Measurements from ENCODE around the gene MYO16.

The MYO16 gene

DNA sequence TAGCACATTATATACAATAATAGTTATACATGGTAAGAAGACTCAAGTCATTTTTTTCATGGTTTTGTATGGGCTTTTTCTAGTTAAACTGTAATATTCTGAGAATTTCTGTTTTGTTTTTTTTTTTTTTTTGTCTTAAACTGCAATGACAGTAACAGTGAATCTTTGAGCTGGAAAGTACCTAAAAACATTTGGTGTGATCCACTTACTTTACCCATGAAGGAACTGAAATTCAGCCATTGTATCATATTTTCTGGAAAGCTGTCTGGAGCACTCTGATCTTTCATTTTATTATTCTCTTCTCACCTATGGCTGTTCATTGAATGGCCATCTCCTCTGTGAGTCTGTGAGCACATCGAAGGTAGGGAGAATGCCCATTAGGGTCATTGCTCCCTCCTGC, 37.8 kb downstream of the MYO16 start:
- no peak for DNase-seq

DNA sequence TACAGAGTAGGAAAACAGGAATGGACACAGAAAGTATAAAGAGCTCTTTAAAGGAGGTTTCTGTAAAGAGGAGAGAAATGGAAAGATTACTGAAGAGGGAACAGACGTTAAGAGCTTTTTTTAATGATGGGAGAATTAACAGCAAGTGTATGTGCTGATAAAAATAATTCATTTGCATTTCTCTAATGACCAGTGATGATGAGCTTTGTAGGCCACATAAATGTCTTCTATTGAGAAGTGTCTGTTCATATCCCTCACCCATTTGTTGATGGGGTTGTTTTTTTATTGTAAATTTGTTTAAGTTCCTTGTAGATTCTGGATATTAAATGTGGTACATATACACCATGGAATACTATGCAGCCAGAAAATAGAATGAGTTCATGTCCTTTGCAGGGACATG, 40.0 kb downstream of the MYO16 start:
- DNase-seq: no peak

DNA sequence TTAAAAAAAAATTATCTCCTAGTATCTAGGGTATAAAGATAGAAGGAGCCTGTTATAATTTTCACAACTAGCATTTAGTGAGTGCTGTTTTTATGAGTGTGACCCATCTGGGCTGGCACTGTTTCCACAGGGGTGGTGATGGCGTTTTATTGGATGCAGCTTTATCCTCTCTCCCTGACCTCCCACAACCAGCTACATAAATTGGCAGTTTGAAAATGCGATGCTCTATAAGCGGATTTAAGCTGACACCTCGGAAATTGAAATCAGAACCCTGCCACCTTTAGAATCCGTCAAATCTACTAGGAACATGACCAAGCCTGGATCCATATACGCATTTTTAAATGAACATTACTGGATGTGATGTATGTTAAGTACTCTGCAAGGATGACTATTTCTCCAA, 44.9 kb downstream of the MYO16 start:
- no peak for DNase-seq

DNA sequence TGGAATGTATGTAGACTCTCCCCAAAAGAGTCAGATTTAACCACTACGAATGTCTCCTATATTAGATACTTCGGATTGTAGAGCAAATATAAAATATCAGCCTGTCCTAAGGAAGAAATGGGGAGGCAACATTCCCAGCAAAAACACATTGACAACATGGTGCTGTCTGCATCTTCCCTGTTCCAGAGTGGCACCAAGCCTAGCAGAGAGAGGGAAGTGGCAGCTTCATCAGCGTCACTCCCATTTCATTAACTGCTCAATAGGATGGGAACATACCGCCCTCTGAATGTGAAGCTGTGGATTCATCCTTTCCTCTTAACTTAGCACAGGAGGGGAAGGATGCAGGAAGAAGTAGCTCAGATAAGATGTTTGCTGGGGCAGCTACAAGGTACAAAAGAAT, 45.4 kb downstream of the MYO16 start:
- DNase-seq: no peak

DNA sequence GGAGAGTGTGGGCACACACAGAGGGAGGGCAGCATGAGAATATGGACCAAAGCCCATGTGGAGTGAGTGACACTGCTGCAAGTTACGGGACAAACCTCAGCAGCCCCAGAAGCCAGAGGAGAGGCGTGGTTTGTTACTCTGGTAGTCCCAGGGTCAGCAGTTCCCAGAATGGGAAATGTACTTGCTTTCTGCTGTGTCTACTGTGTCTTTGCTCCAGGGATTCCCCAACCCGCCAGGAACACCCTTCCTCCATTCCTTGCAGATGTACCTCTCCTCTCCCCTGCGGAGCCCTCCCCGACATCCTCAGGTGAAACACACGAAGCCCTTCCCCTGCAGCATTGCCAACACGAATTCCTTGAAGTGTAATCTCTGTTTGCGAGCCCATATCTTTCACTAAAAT, 47.2 kb downstream of the MYO16 start:
- DNase-seq: no peak

DNA sequence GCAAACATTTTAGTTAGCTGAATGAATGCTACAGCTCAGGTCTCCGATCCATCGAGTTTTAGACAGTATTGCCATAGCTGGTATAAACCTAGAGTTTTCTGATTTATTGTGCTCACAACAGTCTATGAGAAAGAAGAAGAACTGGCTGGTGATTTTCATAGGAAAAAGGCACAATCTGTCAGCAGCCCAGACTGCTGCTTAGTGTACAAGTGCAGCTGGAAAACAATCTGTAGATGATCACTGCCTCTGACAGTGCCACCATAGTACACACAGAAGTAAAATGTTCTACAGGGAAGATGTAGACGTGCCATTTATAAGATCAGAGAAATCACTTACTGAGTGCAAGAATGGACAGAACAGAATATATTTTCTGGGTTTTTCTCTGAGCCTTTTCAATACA, 48.4 kb downstream of the MYO16 start:
- DNase-seq: no peak

DNA sequence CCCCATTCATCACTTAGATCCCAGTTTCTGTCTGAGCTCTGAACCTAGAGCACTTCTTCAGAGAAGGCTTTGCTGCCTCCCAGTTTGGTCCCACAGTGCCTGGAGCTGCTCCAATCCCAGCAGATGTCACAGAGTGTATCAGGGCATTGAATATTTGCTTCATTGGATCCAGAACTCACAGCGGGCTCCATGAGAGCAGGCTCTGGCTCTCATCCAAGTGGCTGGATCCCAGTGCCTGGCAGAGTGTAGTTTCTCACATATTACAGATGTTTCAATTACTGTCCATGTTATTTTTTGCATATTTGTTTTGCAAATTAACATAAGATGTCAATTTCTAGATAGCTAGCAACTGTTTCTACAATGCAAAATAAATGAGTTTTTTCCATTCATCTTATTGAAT, 50.6 kb downstream of the MYO16 start:
- no peak for DNase-seq

DNA sequence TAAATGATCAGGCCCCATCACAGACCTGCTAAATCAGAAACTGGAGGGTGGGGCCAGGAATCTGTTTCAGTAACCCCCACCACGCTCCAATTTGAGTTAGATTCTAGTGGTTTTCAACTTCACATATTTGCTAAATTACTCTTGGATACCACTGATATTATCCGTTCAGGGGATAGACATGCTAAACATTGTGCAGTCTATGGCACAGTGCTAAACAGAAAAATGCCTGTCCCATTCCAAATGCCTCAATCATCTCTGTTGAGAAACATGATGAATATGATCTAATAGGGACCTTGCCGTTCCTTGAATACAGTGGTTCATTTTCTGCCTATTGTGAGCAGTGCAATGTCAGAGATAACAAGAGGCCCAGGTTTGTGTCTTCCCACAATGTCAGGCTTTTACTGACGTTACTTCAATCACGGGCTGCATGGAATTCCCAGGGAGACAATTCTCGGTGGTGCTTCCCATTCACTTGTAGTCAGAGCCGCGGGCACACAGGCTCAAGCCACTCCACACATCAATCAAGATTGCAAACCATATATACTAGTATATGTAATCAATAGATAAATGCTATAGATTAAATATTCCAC, 52.7 kb downstream of the MYO16 start:
- no peak for DNase-seq

DNA sequence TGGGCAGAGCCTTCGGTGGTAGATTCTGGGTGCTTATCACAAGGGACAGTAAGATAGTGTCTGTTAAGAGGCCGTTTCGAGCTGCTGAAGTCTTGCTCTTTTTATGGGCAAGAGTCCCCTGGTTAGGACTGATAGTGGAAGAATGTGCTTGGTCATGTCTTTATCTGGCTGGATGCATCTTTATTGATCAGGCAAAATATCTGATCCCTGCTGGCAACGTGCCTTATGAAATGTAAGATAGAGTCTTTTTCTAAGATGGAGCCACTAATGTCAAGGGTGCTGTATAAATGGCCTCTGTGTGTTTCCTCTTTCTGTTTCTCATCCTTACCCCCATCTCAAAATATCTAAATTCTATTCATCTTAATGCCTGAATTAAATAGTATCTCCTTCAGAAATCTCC, 53.3 kb downstream of the MYO16 start:
- no peak for DNase-seq

DNA sequence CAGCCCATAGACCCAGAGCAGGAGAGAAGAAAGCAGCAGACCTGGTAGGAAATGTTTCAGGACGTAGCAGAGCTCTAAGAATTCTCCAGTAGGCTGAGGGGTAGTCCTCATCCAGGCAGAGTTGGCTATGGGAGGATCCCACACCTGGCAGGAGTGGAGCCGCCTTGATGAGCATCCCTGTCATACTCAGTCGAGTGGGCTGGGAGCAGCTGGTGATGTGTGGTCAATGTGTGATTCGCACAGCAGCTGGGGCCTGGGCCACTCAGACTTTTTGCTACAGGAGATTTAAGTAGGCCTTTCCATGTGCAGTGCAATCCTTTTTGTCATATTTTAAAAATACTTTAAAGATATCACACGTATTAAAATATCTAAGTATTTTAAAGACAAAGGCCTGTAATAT, 56.6 kb downstream of the MYO16 start:
- no peak for DNase-seq

DNA sequence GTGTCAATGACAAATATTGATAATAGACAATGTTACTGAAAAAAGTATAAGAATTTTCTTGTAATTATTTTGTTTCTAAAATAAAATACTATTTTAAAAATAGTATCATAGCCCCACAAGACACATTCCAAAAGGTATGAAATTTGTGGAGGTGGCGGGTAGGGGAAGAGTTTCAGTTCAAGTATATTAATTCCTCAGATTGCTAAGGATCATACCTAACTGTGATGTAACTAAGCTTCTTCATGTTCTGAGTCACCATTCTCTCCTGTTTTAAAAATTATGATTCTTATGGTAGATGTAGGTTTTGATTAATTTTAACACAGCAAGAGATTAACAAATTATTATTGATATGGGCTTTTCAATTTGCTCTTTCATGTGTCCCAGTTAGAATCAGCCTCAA, 61.3 kb downstream of the MYO16 start:
- no peak for DNase-seq

DNA sequence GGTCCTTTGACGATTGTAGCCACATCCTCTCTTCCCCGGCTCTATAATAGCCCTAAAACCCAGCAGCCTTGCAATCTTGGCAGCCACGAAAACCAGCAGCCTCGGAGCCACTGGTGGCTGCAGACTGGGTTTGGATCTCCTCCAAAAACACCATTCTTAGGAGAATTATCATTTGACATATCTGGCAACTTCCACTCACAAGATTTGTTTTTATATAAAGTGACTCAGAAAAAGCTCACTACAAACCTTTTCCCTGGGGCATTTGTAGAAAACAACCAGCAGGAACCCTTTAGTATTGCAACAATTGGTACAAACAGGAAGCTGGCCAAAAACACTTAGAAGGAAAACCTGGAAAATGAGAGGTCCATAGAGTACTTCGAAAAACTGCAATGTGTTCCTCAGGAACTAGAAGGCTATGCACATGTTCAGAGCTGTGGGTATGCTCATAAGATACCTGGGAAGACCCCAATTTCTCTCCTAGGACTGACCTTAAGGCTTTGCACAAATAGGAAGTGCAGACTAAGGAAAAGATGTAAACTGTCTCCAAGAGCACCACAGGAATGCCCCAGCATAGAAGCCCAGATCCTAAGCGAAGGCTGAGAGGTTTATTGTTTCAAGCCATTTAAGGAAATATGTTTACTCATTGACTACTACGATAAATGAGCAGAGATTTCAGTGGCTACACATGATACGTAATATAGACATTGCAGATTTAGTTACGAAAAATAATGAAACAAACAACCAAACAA, 71.2 kb downstream of the MYO16 start:
- peak; percentile 33 for DNase-seq

DNA sequence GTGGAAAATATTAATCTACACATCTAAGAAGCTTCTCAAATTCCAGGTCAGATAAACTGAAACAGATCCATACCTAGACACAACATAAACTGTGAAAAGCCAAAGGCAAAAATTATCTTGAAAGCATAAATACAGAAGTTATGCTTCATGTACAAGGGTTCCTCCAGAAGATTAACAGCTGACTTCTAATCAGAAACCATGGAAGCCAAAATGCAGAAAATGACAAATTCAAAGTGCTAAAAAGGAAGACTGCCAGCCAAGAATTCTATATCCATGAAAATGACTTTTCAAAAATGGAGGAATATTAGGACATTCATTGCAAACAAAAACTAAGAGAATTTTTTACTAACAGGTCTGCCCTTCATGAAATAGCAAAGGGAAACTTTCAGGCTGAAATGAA, 72.8 kb downstream of the MYO16 start:
- DNase-seq: no peak

DNA sequence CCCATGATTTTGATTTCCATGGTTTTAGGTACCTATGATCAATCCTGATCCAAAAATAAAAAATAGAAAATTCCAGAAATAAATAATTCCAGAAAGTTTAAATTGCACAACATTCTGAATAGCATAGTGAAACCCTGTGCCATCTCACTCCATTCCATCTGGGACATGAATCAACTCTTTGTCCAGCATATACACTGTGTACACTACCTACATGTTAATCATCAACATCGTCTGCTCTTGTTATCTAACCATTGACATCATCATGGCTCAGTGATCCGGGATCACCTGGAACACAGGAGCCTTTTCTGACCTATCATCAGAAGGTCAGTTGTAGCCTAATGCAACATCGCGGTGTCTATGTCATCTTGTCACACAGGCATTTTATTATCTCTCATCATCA, 75.6 kb downstream of the MYO16 start:
- DNase-seq: no peak

DNA sequence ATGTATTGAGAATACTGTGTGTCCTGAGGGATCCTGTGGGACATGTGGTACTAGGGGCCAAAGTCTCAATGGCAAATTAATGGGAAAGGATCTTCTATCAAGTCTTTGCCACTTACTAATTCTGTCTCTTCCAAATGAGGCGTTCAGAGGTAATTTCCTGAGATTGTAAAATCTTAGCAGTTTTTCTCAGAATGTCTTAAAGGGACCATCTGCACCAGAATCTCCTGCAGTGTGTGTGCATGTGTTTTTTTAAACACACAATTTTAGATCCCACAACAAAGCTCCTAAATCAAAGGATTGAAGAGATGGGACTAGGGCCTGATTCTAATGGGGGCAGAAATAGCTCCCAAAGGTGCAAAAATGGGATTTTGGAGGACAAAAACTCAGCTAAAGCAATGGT, 78.2 kb downstream of the MYO16 start:
- no peak for DNase-seq

DNA sequence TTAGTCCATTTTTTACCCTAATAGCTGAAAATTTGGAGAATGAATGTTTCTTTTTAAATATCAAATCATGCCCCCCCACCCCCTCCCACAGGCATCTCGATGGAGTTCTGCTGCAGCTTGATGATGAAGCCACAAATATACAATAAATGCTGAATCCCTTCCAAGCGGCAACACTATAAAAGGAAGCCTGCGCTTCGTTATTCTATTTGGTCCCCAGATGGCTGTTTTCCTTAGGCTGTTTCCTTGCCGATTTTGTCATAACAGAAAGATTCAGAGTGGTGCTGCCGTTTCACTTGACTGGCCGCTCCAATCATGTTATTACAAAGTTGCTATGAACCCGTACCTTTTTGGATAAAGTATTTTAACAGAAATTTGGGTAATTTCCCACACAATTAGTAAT, 79.5 kb downstream of the MYO16 start:
- no peak for DNase-seq

DNA sequence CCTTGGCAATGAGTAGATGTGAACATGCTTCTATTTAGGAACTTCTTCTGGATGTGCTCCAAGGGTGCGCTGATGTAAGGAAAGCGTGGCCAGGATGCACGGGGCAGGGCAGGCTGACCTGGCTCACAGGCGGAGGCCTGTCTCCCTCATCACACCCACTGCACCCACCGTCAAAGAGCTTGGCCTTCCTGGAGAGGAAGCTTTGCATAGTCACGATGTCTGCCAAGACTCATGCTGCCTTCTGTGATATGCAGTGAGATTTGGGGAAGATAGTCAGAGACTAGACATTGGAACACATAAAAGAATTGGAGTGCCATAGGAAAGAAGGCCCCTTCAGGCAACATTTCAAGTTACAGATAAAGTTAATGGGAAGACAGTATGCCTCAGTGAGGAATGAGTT, 82.0 kb downstream of the MYO16 start:
- DNase-seq: no peak

DNA sequence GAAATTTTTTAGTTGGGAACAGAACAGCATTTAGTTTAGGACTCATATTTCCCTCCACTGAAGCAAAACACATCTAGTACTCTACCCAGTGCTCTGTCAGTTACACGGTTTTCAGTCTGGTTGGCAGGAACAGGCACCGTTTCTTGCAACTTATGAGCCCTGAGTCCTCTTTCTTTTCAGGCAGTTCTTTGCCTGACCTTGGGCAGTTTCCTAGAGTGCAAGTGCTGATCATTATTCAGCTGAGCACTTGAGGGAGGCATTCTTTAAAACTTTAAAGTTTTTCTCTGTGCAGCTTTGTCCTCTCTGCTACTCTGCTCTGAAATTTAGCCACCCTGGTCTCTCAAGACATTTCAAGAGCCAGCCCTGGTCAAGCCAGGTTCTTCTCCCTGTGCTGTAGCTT, 96.1 kb downstream of the MYO16 start:
- no peak for DNase-seq

DNA sequence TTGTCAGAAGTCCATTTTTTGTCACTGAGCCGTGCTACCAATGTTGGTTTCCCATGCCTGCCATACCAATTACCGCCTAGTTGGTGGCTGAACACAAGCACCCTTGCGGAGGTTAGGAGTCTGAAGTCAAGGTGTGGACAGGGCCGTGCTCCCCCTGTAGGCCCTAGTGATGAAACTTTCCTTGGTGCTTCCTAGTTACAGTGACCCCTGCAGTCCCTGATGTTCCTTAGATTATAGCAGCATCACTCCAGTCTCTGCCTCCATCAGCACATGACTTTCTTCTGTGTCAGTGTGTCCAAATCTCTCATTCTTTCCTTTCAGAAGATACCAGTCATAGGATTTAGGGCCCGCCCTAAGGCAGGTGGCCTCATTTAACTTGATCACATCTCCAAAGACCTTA, 99.0 kb downstream of the MYO16 start:
- DNase-seq: no peak

DNA sequence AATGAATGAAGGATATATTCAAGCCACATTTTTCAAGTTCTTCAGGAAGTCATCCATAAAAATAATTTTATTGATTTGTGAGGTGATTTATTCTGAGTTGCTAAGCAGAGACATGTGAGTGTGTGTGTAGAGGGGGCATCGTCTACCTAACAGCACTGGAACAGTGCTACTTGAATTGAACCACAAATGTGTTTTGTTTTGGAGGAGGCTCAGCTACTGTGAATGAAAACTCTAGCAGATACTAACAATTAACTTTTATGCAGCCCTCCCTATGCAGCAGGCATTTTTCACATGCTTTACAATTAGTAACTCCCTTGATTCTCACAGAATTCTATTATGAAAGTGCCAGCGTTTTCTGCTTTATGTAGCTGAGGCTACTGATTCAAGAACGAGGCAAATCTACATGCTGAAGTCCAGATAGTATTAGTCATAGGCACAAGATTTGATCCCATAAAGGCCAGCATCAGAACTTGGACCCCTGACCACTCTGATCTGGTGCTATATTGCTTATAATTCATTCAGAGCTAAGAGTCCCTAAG, 103.7 kb downstream of the MYO16 start:
- DNase-seq: no peak

DNA sequence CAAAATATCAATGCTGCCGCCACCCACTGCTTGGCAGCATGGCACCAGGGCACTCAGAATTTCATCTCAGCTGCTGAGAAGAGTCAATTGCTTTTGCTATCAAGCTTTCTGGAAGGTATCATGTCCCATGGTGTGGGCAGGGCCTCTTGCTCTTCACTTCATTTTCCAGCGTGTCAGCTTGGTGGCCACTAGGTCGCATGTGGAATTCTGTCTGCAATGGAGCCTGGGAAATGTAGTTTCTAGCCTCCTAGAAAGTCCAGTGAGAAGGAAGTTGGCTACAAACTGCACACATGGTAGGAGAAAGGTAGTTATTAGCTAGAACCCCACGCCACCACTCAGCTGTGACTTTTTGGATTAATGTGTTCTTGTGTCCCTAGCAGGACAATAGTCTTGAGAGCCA, 105.3 kb downstream of the MYO16 start:
- no peak for DNase-seq

DNA sequence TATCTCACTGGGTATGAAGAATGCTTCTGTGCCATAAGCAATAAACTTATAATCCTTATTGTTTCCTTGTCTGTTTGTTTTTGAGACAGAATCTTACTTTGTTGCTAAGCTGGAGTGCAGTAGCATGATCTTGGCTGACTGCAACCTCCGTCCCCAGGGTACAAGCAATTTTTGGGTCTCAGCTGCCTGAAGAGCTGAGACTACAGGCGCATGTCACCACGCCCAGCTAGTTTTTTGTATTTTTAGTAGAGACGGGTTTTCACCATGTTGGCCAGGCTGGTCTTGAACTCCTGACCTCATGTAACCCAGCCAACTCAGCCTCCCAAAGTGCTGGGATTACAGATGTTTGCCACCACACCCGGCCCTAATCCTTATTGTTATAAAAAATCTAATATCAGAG, 112.5 kb downstream of the MYO16 start:
- peak; percentile 61 for DNase-seq

DNA sequence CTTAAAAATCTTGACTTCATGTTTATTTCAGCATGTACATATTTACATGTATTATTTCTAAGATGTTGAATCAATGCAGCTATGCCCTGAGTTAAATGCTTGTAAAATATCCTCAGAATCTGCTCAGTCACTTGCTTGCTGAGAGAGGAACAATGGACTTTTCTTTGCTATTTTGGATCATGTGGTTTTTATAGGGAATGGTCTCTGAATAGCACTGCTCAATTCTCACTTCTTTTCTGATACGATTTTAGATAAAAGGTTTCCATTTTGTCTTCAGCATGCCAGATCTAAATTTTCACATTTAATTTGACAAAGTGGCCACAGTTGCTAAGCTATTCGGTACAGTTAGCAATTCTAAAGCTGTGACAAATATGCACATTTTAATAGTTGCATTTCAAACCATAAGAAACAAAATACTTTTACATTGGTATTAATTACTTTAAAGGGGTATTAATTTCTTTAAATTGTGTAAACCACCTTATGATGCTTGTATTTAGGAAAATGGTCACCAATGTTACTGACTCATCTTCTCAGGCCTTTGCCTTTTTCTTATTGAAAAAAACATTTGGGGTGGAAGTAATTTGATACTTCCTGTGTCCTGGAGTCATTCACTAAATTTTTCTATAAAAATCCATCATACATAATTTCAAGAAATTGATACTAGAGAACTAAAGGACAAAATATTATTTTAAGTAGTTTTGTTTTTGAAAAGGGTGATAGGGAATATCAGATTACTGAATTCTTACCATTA, 113.5 kb downstream of the MYO16 start:
- DNase-seq: no peak

DNA sequence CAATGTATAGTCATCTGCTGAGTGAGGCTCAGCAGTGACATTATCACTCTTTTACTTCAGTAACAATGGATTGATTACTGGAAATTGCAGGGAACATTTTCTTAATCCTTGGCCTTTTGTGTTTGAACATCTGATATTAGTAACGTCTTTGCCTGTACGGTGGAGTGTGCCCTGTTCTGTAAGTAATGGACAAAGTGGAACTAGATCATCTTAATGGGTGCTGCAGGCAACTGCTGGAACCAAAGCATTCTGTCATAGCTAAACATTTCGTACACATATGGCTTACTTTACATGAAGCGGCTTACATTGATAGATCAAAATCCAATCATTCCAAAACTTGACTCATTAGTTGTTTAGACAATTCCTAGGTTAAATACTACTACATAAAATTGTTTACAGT, 114.1 kb downstream of the MYO16 start:
- DNase-seq: no peak
